ENCODE results near the gene ZNF277. TPM values are rescaled to one million over a fixed set of nuclear protein-coding genes. Genes with fewer than 3 reads are reported as not detected.

Gene ZNF277
- total RNA-seq = 49.5 and 50.0 TPM in 2 replicates

GRCh38 chr7:112206238-112206990 lies at the start of gene ZNF277, which contains the start of gene DOCK4:
Gene ZNF277 (plus strand): TSS chr7:112206695. CDS start chr7:112206717, 22 bp downstream.
Gene DOCK4 (minus strand): TSS chr7:112206399. CDS start chr7:112206138, 261 bp downstream.

Other genes starting within 250 kb of the ZNF277 start
- 17.0 and 29.5 TPM in 2 replicates for gene DOCK4, start 296 bp upstream of the ZNF277 start, total RNA-seq
- gene IFRD1, start 243.8 kb downstream of the ZNF277 start, total RNA-seq = 43.9 and 97.6 TPM in 2 replicates